Parathyroid adenoma (tissue), 2 donors: ENCODE results near the gene TMEM86A.
A peak's percentile ranks its signal among the peaks of the same experiment; 100 is the strongest.

Experiments
- H2AFZ ChIP-seq: fragments of 300-600 bp; sonication (generic); one replicate; pipeline ENCODE4 v1.7.0; 2017; ENCODE audit warnings: antibody characterized with exemption, mild to moderate bottlenecking
- H3K27ac ChIP-seq: fragments of 300-600 bp; sonication (generic); one replicate; pipeline ENCODE4 v1.7.0; 2017
- H3K27me3 ChIP-seq: fragments of 300-600 bp; sonication (generic); one replicate; pipeline ENCODE4 v1.7.0; 2017; ENCODE audit warnings: low read length; ENCODE audit not compliant: control insufficient read depth, insufficient read depth
- H3K36me3 ChIP-seq: fragments of 300-600 bp; sonication (generic); one replicate; pipeline ENCODE4 v1.7.0; 2017; ENCODE audit warnings: low read length; ENCODE audit not compliant: control insufficient read depth, insufficient read depth
- H3K4me1 ChIP-seq: fragments of 300-600 bp; sonication (generic); one replicate; pipeline ENCODE4 v1.7.0; 2017; ENCODE audit warnings: control low read depth
- H3K4me2 ChIP-seq: fragments of 300-600 bp; sonication (generic); one replicate; pipeline ENCODE4 v1.7.0; 2017; ENCODE audit warnings: low read length
- H3K4me3 ChIP-seq: fragments of 300-600 bp; sonication (generic); one replicate; pipeline ENCODE4 v1.7.0; 2017; ENCODE audit warnings: low read depth, low read length
- H3K79me2 ChIP-seq: fragments of 300-600 bp; sonication (generic); one replicate; pipeline ENCODE4 v1.7.0; 2017; ENCODE audit warnings: control low read depth
- H3K9ac ChIP-seq: fragments of 300-600 bp; sonication (generic); one replicate; pipeline ENCODE4 v1.7.0; 2017; ENCODE audit warnings: mild to moderate bottlenecking
- H3K9me3 ChIP-seq: fragments of 300-600 bp; sonication (generic); one replicate; pipeline ENCODE4 v1.7.0; 2017; ENCODE audit warnings: low read length; ENCODE audit not compliant: control insufficient read depth
- CTCF ChIP-seq: fragments of 300-600 bp; sonication (generic); IDR thresholded peaks from one replicate; pipeline ENCODE4 v1.7.0; 2017; ENCODE audit warnings: antibody characterized with exemption, mild to moderate bottlenecking
- donor health status: primary hyperparathyroidism.

Gene TMEM86A

DNA sequence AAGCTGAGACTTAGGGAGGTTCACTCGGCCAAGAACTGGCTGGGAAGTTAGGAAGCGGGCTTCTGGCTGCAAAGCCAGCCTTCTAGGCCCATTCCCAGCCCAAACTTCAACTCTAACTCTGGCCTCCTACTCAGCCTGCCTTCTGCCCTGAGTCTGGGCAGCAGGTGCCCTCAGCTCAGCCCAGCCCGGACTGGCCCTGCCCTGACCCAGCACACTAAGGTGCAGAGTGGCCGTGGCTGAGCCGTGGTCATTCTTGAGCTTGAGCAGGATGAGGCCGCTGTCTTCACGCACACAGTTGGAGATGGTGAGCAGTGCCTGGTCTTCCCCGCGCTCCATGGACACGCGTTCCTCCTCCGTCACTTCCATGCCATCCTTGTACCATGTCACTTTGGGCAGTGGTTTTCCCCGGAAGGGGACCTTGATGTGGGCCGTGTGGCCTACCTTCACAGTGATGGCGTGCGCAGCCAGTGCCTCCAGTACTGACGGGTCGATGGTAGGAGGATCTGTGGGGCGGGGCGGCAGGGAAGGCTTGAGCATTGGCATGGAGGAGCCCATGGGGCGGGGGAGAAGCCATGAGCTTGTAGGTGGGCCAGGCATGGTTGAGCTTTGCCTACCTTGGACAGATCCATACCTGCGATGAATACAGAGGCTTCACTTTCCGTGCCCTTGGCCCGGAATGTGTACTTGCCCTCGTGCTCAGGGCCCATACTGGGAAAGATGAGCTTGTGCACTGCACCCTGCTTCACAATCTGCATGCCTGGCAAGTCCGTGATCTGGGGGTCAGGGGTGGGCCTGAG is 15.3 kb downstream of the TMEM86A start:
- no peak for TF ChIP-seq CTCF
- Histone ChIP-seq H3K36me3 (no peaks in the 10 kb centered on the region), H3K79me2 (no peaks in the 10 kb centered on the region), H3K4me2 (no peak overlapping the region), H2AFZ (no peak overlapping the region), H3K9me3 (no peaks in the 10 kb centered on the region), H3K27me3 (no peaks in the 10 kb centered on the region), H3K4me3 (no peak overlapping the region), H3K4me1 (no peaks in the 10 kb centered on the region), H3K27ac (no peak overlapping the region), H3K9ac (no peak overlapping the region)

DNA sequence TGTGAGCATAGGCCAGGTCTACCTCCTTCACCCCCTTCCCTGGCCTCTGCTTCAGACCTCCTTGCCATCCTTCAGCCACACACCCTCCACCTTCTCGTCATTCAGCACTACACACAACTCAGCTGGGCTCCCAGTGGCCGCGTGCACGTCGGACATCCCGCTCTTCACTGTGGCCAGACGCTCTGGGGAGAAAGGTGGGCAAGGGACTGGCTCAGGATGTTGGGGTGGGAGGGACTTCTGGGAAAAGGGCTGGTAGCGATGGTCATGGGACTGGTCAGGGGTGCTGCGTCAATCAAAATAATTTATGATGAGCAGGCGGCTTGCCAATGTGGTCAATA is 15.8 kb downstream of the TMEM86A start:
- Histone ChIP-seq H3K4me1 (no peaks in the 10 kb centered on the region), H3K27me3 (no peaks in the 10 kb centered on the region), H3K4me2 (no peak overlapping the region), H2AFZ (no peak overlapping the region), H3K79me2 (no peaks in the 10 kb centered on the region), H3K36me3 (no peaks in the 10 kb centered on the region), H3K9me3 (no peaks in the 10 kb centered on the region), H3K27ac (no peak overlapping the region), H3K9ac (no peak overlapping the region), H3K4me3 (no peak overlapping the region)
- no peak for TF ChIP-seq CTCF

- no peak overlapping the region for H3K9ac ChIP-seq
- H3K4me2 ChIP-seq: no peak overlapping the region
- H3K27ac ChIP-seq: no peak overlapping the region
- H3K36me3 ChIP-seq: no peaks in the 10 kb centered on the region
- no peaks in the 10 kb centered on the region for H3K27me3 ChIP-seq
- TF ChIP-seq CTCF: no peak
- H3K9me3 ChIP-seq: no peaks in the 10 kb centered on the region
- H2AFZ ChIP-seq: no peak overlapping the region
- H3K4me3 ChIP-seq: no peak overlapping the region
- H3K4me1 ChIP-seq: peaks cover under 1% of the 10 kb centered on the region
- no peaks in the 10 kb centered on the region for H3K79me2 ChIP-seq
These were observed 16.9 kb downstream of the TMEM86A start for GRCh38 chr11:18715476-18715875.

DNA sequence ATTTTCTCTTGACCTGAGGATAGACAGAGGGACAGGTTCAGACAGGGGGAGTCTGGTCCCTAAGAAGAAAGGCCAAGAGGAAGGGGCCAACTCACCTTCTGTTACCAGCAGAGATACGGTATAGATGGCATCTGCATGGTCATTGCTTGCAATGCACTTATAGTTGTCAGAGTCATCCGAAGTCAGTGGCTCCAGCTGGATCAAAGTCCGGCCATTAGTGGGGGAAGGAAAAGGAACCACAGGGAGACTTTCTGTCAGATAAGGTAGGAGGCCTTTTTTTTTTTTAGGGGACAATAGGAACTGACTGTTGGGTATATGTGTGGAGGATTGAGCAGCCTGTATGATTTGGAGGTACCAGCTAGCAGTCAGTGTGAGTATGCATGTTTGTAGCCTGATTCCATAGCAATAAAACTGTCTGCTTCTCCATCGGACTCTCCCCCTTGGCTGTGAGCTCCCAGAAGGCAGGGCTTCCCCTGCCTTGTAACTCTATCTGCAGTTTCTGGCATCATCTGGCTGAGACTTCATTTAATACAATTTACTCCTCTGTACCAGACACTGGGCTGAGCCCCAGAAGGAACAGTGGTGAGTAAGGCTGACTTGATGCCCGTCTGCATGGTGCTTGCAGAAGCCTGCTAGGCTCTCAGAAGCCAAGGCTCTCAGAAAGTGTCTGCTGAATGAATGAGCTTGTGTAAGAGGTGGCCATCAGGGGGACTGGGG is 21.7 kb downstream of the TMEM86A start:
- no peaks in the 10 kb centered on the region for H3K36me3 ChIP-seq
- no peak overlapping the region for H3K27ac ChIP-seq

More for the DNA sequence above, 21.7 kb downstream of the TMEM86A start:
- Histone ChIP-seq H2AFZ (peak overlapping the region; percentile 80), H3K9me3 (no peaks in the 10 kb centered on the region), H3K9ac (no peak overlapping the region), H3K27me3 (no peaks in the 10 kb centered on the region), H3K4me2 (no peak overlapping the region), H3K79me2 (no peaks in the 10 kb centered on the region), H3K4me3 (peak overlapping the region; percentile 63), H3K4me1 (peaks cover 2% of the 10 kb centered on the region)
- no peak for TF ChIP-seq CTCF
